Sigmoid colon (tissue), 7 donors: Measurements from ENCODE around the gene CCDC150. TPM values are rescaled to one million over a fixed set of nuclear protein-coding genes. Genes with fewer than 3 reads are reported as not detected.

Experiments used
- DNase-seq: peaks from one replicate; pipeline ENCODE4 v3.0.0-alpha.2; 2019
- H3K27ac ChIP-seq, 4 donors: fragments of 200-600 bp; sonication (generic); one replicate each; pipeline ENCODE4 v1.5.1; 2016 to 2019; ENCODE audit warnings: mild to moderate bottlenecking in 1 of 4
- H3K27me3 ChIP-seq, 3 donors: fragments of 200-600 bp; sonication (generic); one replicate each; pipeline ENCODE4 v1.5.1; 2019; ENCODE audit warnings: mild to moderate bottlenecking in 1 of 3
- H3K36me3 ChIP-seq, 4 donors: fragments of 200-600 bp; sonication (generic); one replicate each; pipeline ENCODE4 v1.5.1; 2016 to 2019
- H3K4me1 ChIP-seq, 4 donors: fragments of 200-600 bp; sonication (generic); one replicate each; pipeline ENCODE4 v1.5.1; 2017 to 2019
- H3K4me3 ChIP-seq, 4 donors: fragments of 200-600 bp; sonication (generic); one replicate each; pipeline ENCODE4 v1.5.1; 2017 to 2019; ENCODE audit warnings: mild to moderate bottlenecking in 2 of 4, moderate library complexity in 1 of 4
- H3K9me3 ChIP-seq, 4 donors: fragments of 200-600 bp in 3 of 4; sonication (generic) in 3 of 4; one replicate each; pipeline versions ENCODE4 v1.5.1 to v1.6.1; 2013 to 2019
- CTCF ChIP-seq, 4 experiments: fragments of 450-650 bp in 3 of 4; fragments of 200-600 bp in 1 of 4; IDR thresholded peaks; one replicate each; pipeline ENCODE4 v1.5.1; 2016 to 2019; ENCODE audit warnings: antibody characterized with exemption in 4 of 4, mild to moderate bottlenecking in 3 of 4, moderate library complexity in 2 of 4
- EP300 ChIP-seq, 4 donors: sonication (generic); formaldehyde crosslinking; IDR thresholded peaks; one replicate each; pipeline ENCODE4 v1.6.1; 2017; ENCODE audit warnings: antibody characterized with exemption in 4 of 4
- POLR2A ChIP-seq, 2 donors: fragments of 450-650 bp; IDR thresholded peaks; one replicate each; pipeline ENCODE4 v1.6.1; 2016; ENCODE audit warnings: antibody characterized with exemption in 2 of 2, mild to moderate bottlenecking in 2 of 2, moderate library complexity in 2 of 2
- POLR2AphosphoS5 ChIP-seq, 4 donors: sonication (generic); formaldehyde crosslinking; IDR thresholded peaks; one replicate each; pipeline ENCODE4 v1.6.1; 2017; ENCODE audit warnings: antibody characterized with exemption in 4 of 4
- whole genome bisulfite sequencing, 2 donors: extraction: QIAGEN DNeasy Blood & Tissue Kit; methylation state at CpG; one replicate each; pipeline ENCODE4 v1.1.7; 2013; 5-methylcytosine and 5-hydroxymethylcytosine counted together
- intact Hi-C: fragments of 100-400 bp; cut with DNase I; formaldehyde crosslinking; loops from one replicate; pipeline ENCODE4 v1.15.1; 2023
- polyA plus RNA-seq, 3 donors: library from polyadenylated mRNA; stranded (reverse); fragments of 200-250 nt; gene quantifications; one replicate each; pipeline ENCODE4 v1.2.3, GENCODE V29; 2013
- total RNA-seq, 4 donors: library from RNA; depleted of rRNA; stranded (reverse); fragments of >200 nt; gene quantifications; one replicate each; pipeline ENCODE4 v1.1.0, GENCODE V29; 2016
- donor health status: healthy with polysubstance abuse.
- donor health status: Bipolar disorder and iron deficiency.
- donor health status: healthy.

The CCDC150 gene
- total and polyA plus RNA-seq, 7 donors = 1.3 to 2.1 (median 1.7) TPM; not detected in 3

GRCh38 chr2:196670342-196670741 lies 30.8 kb downstream of the CCDC150 start:
- no peaks in the 10 kb centered on the region for H3K36me3 ChIP-seq
- no peak for DNase-seq
- H3K4me1 ChIP-seq = no peaks in the 10 kb centered on the region
- H3K27me3 ChIP-seq = no peaks in the 10 kb centered on the region
- H3K4me3 ChIP-seq = no peak overlapping the region
- no peak overlapping the region for H3K27ac ChIP-seq
- intact Hi-C loops = no loop called here
- TF ChIP-seq EP300 (IDR thresholded peaks at IDR 0.05) (no peak), POLR2AphosphoS5 (IDR thresholded peaks at IDR 0.05) (no peak), CTCF (IDR thresholded peaks at IDR 0.05) (no peak), POLR2A (IDR thresholded peaks at IDR 0.05) (no peak)
- H3K9me3 ChIP-seq = no peaks in the 10 kb centered on the region

GRCh38 chr2:196675963-196676362 lies 36.4 kb downstream of the CCDC150 start:
- DNase-seq = no peak
- no peaks in the 10 kb centered on the region for H3K9me3 ChIP-seq
- 95 to 96% methylated on average over 3 of the region's 3 CpGs for WGBS, 2 donors
- H3K4me3 ChIP-seq = no peak overlapping the region
- H3K27me3 ChIP-seq = no peaks in the 10 kb centered on the region
- TF ChIP-seq POLR2AphosphoS5 (IDR thresholded peaks at IDR 0.05) (no peak), POLR2A (IDR thresholded peaks at IDR 0.05) (no peak), CTCF (IDR thresholded peaks at IDR 0.05) (no peak), EP300 (IDR thresholded peaks at IDR 0.05) (no peak)
- no peak overlapping the region for H3K27ac ChIP-seq
- no peaks in the 10 kb centered on the region for H3K36me3 ChIP-seq
- intact Hi-C loops = no loop called here
- H3K4me1 ChIP-seq = no peaks in the 10 kb centered on the region

- intact Hi-C loops = no loop called here
- Histone ChIP-seq H3K36me3 (no peaks in the 10 kb centered on the region), H3K4me1 (no peaks in the 10 kb centered on the region), H3K27ac (no peak overlapping the region), H3K27me3 (no peaks in the 10 kb centered on the region), H3K9me3 (no peaks in the 10 kb centered on the region), H3K4me3 (no peak overlapping the region)
- WGBS, 2 donors = 86 to 94% methylated on average over 5 of the region's 5 CpGs
- DNase-seq = no peak
- TF ChIP-seq POLR2AphosphoS5 (IDR thresholded peaks at IDR 0.05) (no peak), POLR2A (IDR thresholded peaks at IDR 0.05) (no peak)
These were observed 37.9 kb downstream of the CCDC150 start for GRCh38 chr2:196677404-196677803.

GRCh38 chr2:196679368-196679767 lies 39.9 kb downstream of the CCDC150 start:
- Histone ChIP-seq H3K27me3 (no peaks in the 10 kb centered on the region), H3K9me3 (peaks cover 0 to 4% (median 0%) of the 10 kb centered on the region in 4 donors), H3K36me3 (no peaks in the 10 kb centered on the region), H3K4me1 (no peaks in the 10 kb centered on the region), H3K4me3 (no peak overlapping the region), H3K27ac (no peak overlapping the region)
- TF ChIP-seq EP300 (IDR thresholded peaks at IDR 0.05) = no peak
- TF ChIP-seq CTCF (IDR thresholded peaks at IDR 0.05) = no peak
- TF ChIP-seq POLR2AphosphoS5 (IDR thresholded peaks at IDR 0.05) = no peak
- no peak for TF ChIP-seq POLR2A (IDR thresholded peaks at IDR 0.05)
- DNase-seq = no peak
- intact Hi-C loops = no loop called here

GRCh38 chr2:196681510-196681909 lies 42.0 kb downstream of the CCDC150 start:
- no peak for DNase-seq

More at GRCh38 chr2:196681510-196681909, 42.0 kb downstream of the CCDC150 start:
- TF ChIP-seq POLR2AphosphoS5 (IDR thresholded peaks at IDR 0.05) = no peak
- no peak for TF ChIP-seq POLR2A (IDR thresholded peaks at IDR 0.05)
- TF ChIP-seq CTCF (IDR thresholded peaks at IDR 0.05) = no peak
- Histone ChIP-seq H3K27me3 (no peaks in the 10 kb centered on the region), H3K27ac (no peak overlapping the region), H3K9me3 (peaks cover 0 to 14% (median 0%) of the 10 kb centered on the region in 4 donors), H3K36me3 (no peaks in the 10 kb centered on the region), H3K4me1 (no peaks in the 10 kb centered on the region), H3K4me3 (no peak overlapping the region)
- WGBS, 2 donors = 95 to 97% methylated on average over 2 of the region's 2 CpGs
- intact Hi-C loops = no loop called here
